ENCODE results near the gene RBM15B. TPM values are rescaled to one million over a fixed set of nuclear protein-coding genes. Genes with fewer than 3 reads are reported as not detected.

Gene RBM15B
- total RNA-seq, 1 experiment from 2014 or later, result 17.1 TPM

GRCh38 chr3:51373658-51374421, 17.2 kb upstream of the RBM15B start:
- no peaks in the 10 kb centered on the region for H4K20me1 ChIP-seq (ENCODE audit: insufficient read depth, low read depth, low read length)
- no peaks in the 10 kb centered on the region for H3K9me3 ChIP-seq (ENCODE audit: low read length)
- H3K9ac ChIP-seq (ENCODE audit: low read length), result no peak overlapping the region
- H3K79me2 ChIP-seq (ENCODE audit: low read length), result no peaks in the 10 kb centered on the region
- H3K4me3 ChIP-seq (ENCODE audit: low read length), result no peak overlapping the region
- no peak overlapping the region for H2AFZ ChIP-seq (ENCODE audit: low read length)
- H3K4me2 ChIP-seq (ENCODE audit: low read depth, low read length, poor library complexity, severe bottlenecking), result no peak overlapping the region
- no peaks in the 10 kb centered on the region for H3K9me2 ChIP-seq (replicated peaks; ENCODE audit: insufficient read depth, low read length)
- no peaks in the 10 kb centered on the region for H3K4me1 ChIP-seq (ENCODE audit: low read length)
- no peak for DNase-seq
- H3K27me3 ChIP-seq (ENCODE audit: low read length), result no peaks in the 10 kb centered on the region
- no peak overlapping the region for H3K27ac ChIP-seq (ENCODE audit: low read length)
- H3K36me3 ChIP-seq (ENCODE audit: insufficient read depth, low read length), result no peaks in the 10 kb centered on the region

- Histone ChIP-seq H3K36me3 (ENCODE audit: insufficient read depth, low read length) (no peaks in the 10 kb centered on the region), H3K4me1 (ENCODE audit: low read length) (no peaks in the 10 kb centered on the region), H3K27me3 (ENCODE audit: low read length) (no peaks in the 10 kb centered on the region), H3K79me2 (ENCODE audit: low read length) (no peaks in the 10 kb centered on the region), H3K27ac (ENCODE audit: low read length) (no peak overlapping the region), H4K20me1 (ENCODE audit: insufficient read depth, low read depth, low read length) (no peaks in the 10 kb centered on the region), H3K9me3 (ENCODE audit: low read length) (no peaks in the 10 kb centered on the region), H3K4me3 (ENCODE audit: low read length) (no peak overlapping the region), H2AFZ (ENCODE audit: low read length) (no peak overlapping the region), H3K9ac (ENCODE audit: low read length) (no peak overlapping the region), H3K4me2 (ENCODE audit: low read depth, low read length, poor library complexity, severe bottlenecking) (no peak overlapping the region), H3K9me2 (replicated peaks; ENCODE audit: insufficient read depth, low read length) (no peaks in the 10 kb centered on the region)
- no peak for DNase-seq
Observed at GRCh38 chr3:51374456-51374855, 16.6 kb upstream of the RBM15B start.

- no peaks in the 10 kb centered on the region for H3K79me2 ChIP-seq (ENCODE audit: low read length)
- no peaks in the 10 kb centered on the region for H3K9me2 ChIP-seq (replicated peaks; ENCODE audit: insufficient read depth, low read length)
- no peak overlapping the region for H2AFZ ChIP-seq (ENCODE audit: low read length)
- no peaks in the 10 kb centered on the region for H3K36me3 ChIP-seq (ENCODE audit: insufficient read depth, low read length)
- H3K4me1 ChIP-seq (ENCODE audit: low read length), result no peaks in the 10 kb centered on the region
- H3K9me3 ChIP-seq (ENCODE audit: low read length), result no peaks in the 10 kb centered on the region
- H4K20me1 ChIP-seq (ENCODE audit: insufficient read depth, low read depth, low read length), result no peaks in the 10 kb centered on the region
- H3K4me3 ChIP-seq (ENCODE audit: low read length), result no peak overlapping the region
- no peak for DNase-seq
- no peak overlapping the region for H3K9ac ChIP-seq (ENCODE audit: low read length)
- H3K4me2 ChIP-seq (ENCODE audit: low read depth, low read length, poor library complexity, severe bottlenecking), result no peak overlapping the region
- no peaks in the 10 kb centered on the region for H3K27me3 ChIP-seq (ENCODE audit: low read length)
- no peak overlapping the region for H3K27ac ChIP-seq (ENCODE audit: low read length)
Observed at GRCh38 chr3:51375136-51375535, 15.9 kb upstream of the RBM15B start.

- H3K9me2 ChIP-seq (replicated peaks; ENCODE audit: insufficient read depth, low read length), result no peaks in the 10 kb centered on the region
Observed at GRCh38 chr3:51375571-51375970, 15.5 kb upstream of the RBM15B start.

GRCh38 chr3:51378065-51378464, 13.0 kb upstream of the RBM15B start:
- no peak overlapping the region for H3K4me2 ChIP-seq (ENCODE audit: low read depth, low read length, poor library complexity, severe bottlenecking)
- no peak overlapping the region for H3K27ac ChIP-seq (ENCODE audit: low read length)
- no peak for DNase-seq
- H3K9me3 ChIP-seq (ENCODE audit: low read length), result no peaks in the 10 kb centered on the region
- H4K20me1 ChIP-seq (ENCODE audit: insufficient read depth, low read depth, low read length), result no peaks in the 10 kb centered on the region
- no peaks in the 10 kb centered on the region for H3K27me3 ChIP-seq (ENCODE audit: low read length)
- H3K4me3 ChIP-seq (ENCODE audit: low read length), result no peak overlapping the region
- H3K79me2 ChIP-seq (ENCODE audit: low read length), result no peaks in the 10 kb centered on the region
- no peak overlapping the region for H2AFZ ChIP-seq (ENCODE audit: low read length)
- H3K4me1 ChIP-seq (ENCODE audit: low read length), result peaks cover under 1% of the 10 kb centered on the region; the same call in 1 of the 2 replicates
- H3K36me3 ChIP-seq (ENCODE audit: insufficient read depth, low read length), result no peaks in the 10 kb centered on the region
- no peaks in the 10 kb centered on the region for H3K9me2 ChIP-seq (replicated peaks; ENCODE audit: insufficient read depth, low read length)
- H3K9ac ChIP-seq (ENCODE audit: low read length), result no peak overlapping the region

More at GRCh38 chr3:51375571-51375970, 15.5 kb upstream of the RBM15B start:
- no peak for DNase-seq
- no peaks in the 10 kb centered on the region for H3K36me3 ChIP-seq (ENCODE audit: insufficient read depth, low read length)
- no peak overlapping the region for H3K9ac ChIP-seq (ENCODE audit: low read length)
- H3K4me1 ChIP-seq (ENCODE audit: low read length), result no peaks in the 10 kb centered on the region
- H3K4me2 ChIP-seq (ENCODE audit: low read depth, low read length, poor library complexity, severe bottlenecking), result no peak overlapping the region
- H2AFZ ChIP-seq (ENCODE audit: low read length), result no peak overlapping the region
- no peak overlapping the region for H3K4me3 ChIP-seq (ENCODE audit: low read length)
- H3K9me3 ChIP-seq (ENCODE audit: low read length), result no peaks in the 10 kb centered on the region
- H3K79me2 ChIP-seq (ENCODE audit: low read length), result no peaks in the 10 kb centered on the region
- H3K27ac ChIP-seq (ENCODE audit: low read length), result no peak overlapping the region
- no peaks in the 10 kb centered on the region for H4K20me1 ChIP-seq (ENCODE audit: insufficient read depth, low read depth, low read length)
- H3K27me3 ChIP-seq (ENCODE audit: low read length), result no peaks in the 10 kb centered on the region

- Histone ChIP-seq H3K4me3 (ENCODE audit: low read length) (no peak overlapping the region), H3K4me1 (ENCODE audit: low read length) (peaks cover 7% of the 10 kb centered on the region), H3K4me2 (ENCODE audit: low read depth, low read length, poor library complexity, severe bottlenecking) (no peak overlapping the region), H3K9me2 (replicated peaks; ENCODE audit: insufficient read depth, low read length) (no peaks in the 10 kb centered on the region), H3K9ac (ENCODE audit: low read length) (no peak overlapping the region), H3K36me3 (ENCODE audit: insufficient read depth, low read length) (no peaks in the 10 kb centered on the region), H2AFZ (ENCODE audit: low read length) (no peak overlapping the region), H3K27ac (ENCODE audit: low read length) (no peak overlapping the region), H3K27me3 (ENCODE audit: low read length) (no peaks in the 10 kb centered on the region), H3K9me3 (ENCODE audit: low read length) (no peaks in the 10 kb centered on the region), H4K20me1 (ENCODE audit: insufficient read depth, low read depth, low read length) (no peaks in the 10 kb centered on the region), H3K79me2 (ENCODE audit: low read length) (peaks cover 4% of the 10 kb centered on the region; the same call in 1 of the 2 replicates)
- no peak for DNase-seq
Observed at GRCh38 chr3:51378726-51379125, 12.4 kb upstream of the RBM15B start.

GRCh38 chr3:51379301-51379700, 11.8 kb upstream of the RBM15B start:
- H3K27me3 ChIP-seq (ENCODE audit: low read length), result no peaks in the 10 kb centered on the region
- no peak overlapping the region for H3K27ac ChIP-seq (ENCODE audit: low read length)
- no peak overlapping the region for H2AFZ ChIP-seq (ENCODE audit: low read length)
- H3K79me2 ChIP-seq (ENCODE audit: low read length), result peaks cover 10% of the 10 kb centered on the region; the same call in 1 of the 2 replicates
- no peaks in the 10 kb centered on the region for H3K9me2 ChIP-seq (replicated peaks; ENCODE audit: insufficient read depth, low read length)
- no peak for DNase-seq
- no peak overlapping the region for H3K4me2 ChIP-seq (ENCODE audit: low read depth, low read length, poor library complexity, severe bottlenecking)
- no peaks in the 10 kb centered on the region for H4K20me1 ChIP-seq (ENCODE audit: insufficient read depth, low read depth, low read length)
- H3K9ac ChIP-seq (ENCODE audit: low read length), result no peak overlapping the region
- H3K4me1 ChIP-seq (ENCODE audit: low read length), result peaks cover 10% of the 10 kb centered on the region
- no peaks in the 10 kb centered on the region for H3K36me3 ChIP-seq (ENCODE audit: insufficient read depth, low read length)
- no peaks in the 10 kb centered on the region for H3K9me3 ChIP-seq (ENCODE audit: low read length)
- H3K4me3 ChIP-seq (ENCODE audit: low read length), result no peak overlapping the region

GRCh38 chr3:51379746-51380455, 11.2 kb upstream of the RBM15B start:
- no peaks in the 10 kb centered on the region for H3K9me2 ChIP-seq (replicated peaks; ENCODE audit: insufficient read depth, low read length)
- no peak overlapping the region for H3K4me3 ChIP-seq (ENCODE audit: low read length)
- no peaks in the 10 kb centered on the region for H3K36me3 ChIP-seq (ENCODE audit: insufficient read depth, low read length)

More at GRCh38 chr3:51379746-51380455, 11.2 kb upstream of the RBM15B start:
- Histone ChIP-seq H3K79me2 (ENCODE audit: low read length) (peaks cover 14% of the 10 kb centered on the region; the same call in 1 of the 2 replicates), H3K9ac (ENCODE audit: low read length) (no peak overlapping the region), H3K4me2 (ENCODE audit: low read depth, low read length, poor library complexity, severe bottlenecking) (no peak overlapping the region), H3K9me3 (ENCODE audit: low read length) (no peaks in the 10 kb centered on the region), H3K27ac (ENCODE audit: low read length) (no peak overlapping the region), H2AFZ (ENCODE audit: low read length) (no peak overlapping the region), H4K20me1 (ENCODE audit: insufficient read depth, low read depth, low read length) (no peaks in the 10 kb centered on the region), H3K27me3 (ENCODE audit: low read length) (no peaks in the 10 kb centered on the region), H3K4me1 (ENCODE audit: low read length) (peaks cover 10% of the 10 kb centered on the region)
- no peak for DNase-seq

Measured in Karpas-422 (cell line).